ENCODE data around the gene SIRPA. TPM values are rescaled to one million over a fixed set of nuclear protein-coding genes. Genes with fewer than 3 reads are reported as not detected.

SIRPA gene
- total and polyA plus RNA-seq, 2 of the 8 experiments (the other 6 are each of a cell fraction or from before 2014, with no cell fraction given): 3.9 to 4.3 TPM

GRCh38 chr20:1893721-1894470 is 1.3 kb upstream of the SIRPA start:
- POLR2A ChIA-PET (ENCODE audit: partially characterized antibody): no interaction called here
- CTCF ChIA-PET (ENCODE audit: partially characterized antibody): interaction anchor here (1.0 to 1.5 kb wide), 2 partner anchors 94 to 117 kb away, joined by 3 to 4 read pairs; no protein-coding TSS in a partner anchor
- Histone ChIP-seq H3K23me2 (ENCODE audit: low read depth, low read length) (peaks cover 14% of the 10 kb centered on the region; the same call in 1 of the 2 replicates), H4K5ac (ENCODE audit: insufficient read length, low read depth, low read length) (no peak overlapping the region), H4K91ac (replicated peaks; ENCODE audit: insufficient read length, low read length) (no peak overlapping the region), H3K9ac (replicated peaks in 1 of 4; ENCODE audit: extremely low read depth in 1 of 4, low read depth in 3 of 4, low read length in 3 of 4) (no peak overlapping the region), H3K9me3 (ENCODE audit: insufficient read depth in 2 of 2, low read depth in 1 of 2, low read length in 1 of 2) (no peaks in the 10 kb centered on the region), H3K4me1 (replicated peaks in 1 of 4; ENCODE audit: control insufficient read depth in 3 of 4, insufficient read depth in 4 of 4, low read length in 3 of 4) (peaks cover 7 to 28% (median 12%) of the 10 kb centered on the region in 4 experiments), H2BK15ac (ENCODE audit: low read length) (no peak overlapping the region; the same call in 1 of the 2 replicates), H2AFZ (ENCODE audit: low read length) (no peak overlapping the region), H2AK5ac (ENCODE audit: low read depth, low read length) (no peak overlapping the region), H2BK120ac (replicated peaks; ENCODE audit: low read depth, low read length) (no peak overlapping the region), H3K18ac (ENCODE audit: extremely low read depth, low read length) (peak overlapping the region; percentile 83; the same call in 1 of the 2 replicates), H3K79me1 (ENCODE audit: low read depth, low read length) (no peaks in the 10 kb centered on the region), H3K27me3 (replicated peaks in 1 of 4; ENCODE audit: control insufficient read depth in 3 of 4, extremely low read depth in 1 of 4, insufficient read depth in 3 of 4, low read length in 3 of 4) (peaks cover 5 to 36% (median 31%) of the 10 kb centered on the region in 4 experiments), H3K56ac (replicated peaks; ENCODE audit: insufficient read length, low read depth, low read length) (no peak overlapping the region), H3K4ac (replicated peaks; ENCODE audit: insufficient read length, low read depth, low read length) (no peak overlapping the region), H2BK12ac (ENCODE audit: low read depth, low read length) (no peak overlapping the region), H3K14ac (ENCODE audit: insufficient read length) (no peak overlapping the region), H4K20me1 (replicated peaks in 1 of 2; ENCODE audit: control insufficient read depth in 1 of 2, insufficient read depth in 2 of 2, low read length in 2 of 2) (peaks cover 0 to 8% of the 10 kb centered on the region in 2 experiments), H3K4me2 (ENCODE audit: insufficient read depth in 1 of 2, low read depth in 2 of 2, low read length in 2 of 2) (peak overlapping the region; percentile 81 to 83), H3K4me3 (ENCODE audit: extremely low read depth in 1 of 4, insufficient read depth in 2 of 4, low read depth in 3 of 4, low read length in 4 of 4) (peak overlapping the region; percentile 42 to 80 (median 60)), H2BK20ac (ENCODE audit: low read length) (no peak overlapping the region), H3K27ac (ENCODE audit: low read depth, low read length) (no peak overlapping the region), H3K23ac (ENCODE audit: insufficient read length) (no peak overlapping the region), H2BK5ac (ENCODE audit: low read depth, low read length) (no peak overlapping the region; the same call in 1 of the 2 replicates), H4K8ac (ENCODE audit: extremely low read depth, insufficient read depth, low read length) (no peak overlapping the region; the same call in 1 of the 2 replicates), H3K36me3 (ENCODE audit: control insufficient read depth in 2 of 4, insufficient read depth in 4 of 4, low read length in 3 of 4) (no peaks in the 10 kb centered on the region), H3K79me2 (ENCODE audit: control insufficient read depth in 1 of 2, insufficient read depth in 2 of 2, low read length in 2 of 2) (no peaks in the 10 kb centered on the region)
- FAIRE-seq: no peak
- DNase-seq (ENCODE audit: low read depth in 1 of 2, low spot score in 2 of 2): peak in 1 of 2 experiments; percentile 79
- 10% methylated on average over 7 of the region's 54 CpGs; no CpG with 5 or more reads in 1 of the 2 experiments for WGBS, 2 experiments (ENCODE audit: extremely low coverage in 1 of 2, insufficient coverage in 1 of 2, insufficient read length in 1 of 2, insufficient replicate concordance in 2 of 2, low coverage in 1 of 2, low lambda C conversion rate in 2 of 2, missing lambda C conversion rate in 1 of 2)
- TF ChIP-seq RAD21 (IDR thresholded peaks at IDR 0.05 in 1 of 2, conservative IDR thresholded peaks at IDR 0.05 in 1 of 2; ENCODE audit: low read depth in 2 of 2, low read length in 2 of 2) (0 out of 4 replicates have a peak, but pooled peaks of 1 of the 2 experiments have one; percentile 16), HDAC2 (IDR thresholded peaks at IDR 0.05; ENCODE audit: borderline replicate concordance in 1 of 2, low read depth in 2 of 2, low read length in 2 of 2) (0 out of 4 replicates have a peak, but pooled peaks of 1 of the 2 experiments have one; percentile 34), POLR2A (IDR thresholded peaks at IDR 0.05; ENCODE audit: control extremely low read depth in 1 of 2, low read depth in 2 of 2, low read length in 2 of 2) (no peak), KDM4A (IDR thresholded peaks at IDR 0.05; ENCODE audit: low read depth, low read length, severe bottlenecking) (no peak)
